ENCODE results near the gene NHS. TPM values are rescaled to one million over a fixed set of nuclear protein-coding genes. Genes with fewer than 3 reads are reported as not detected.

NHS gene
- total RNA-seq, 6 experiments from 2014 or later = 2.8 to 6.1 (median 4.9) TPM

DNA sequence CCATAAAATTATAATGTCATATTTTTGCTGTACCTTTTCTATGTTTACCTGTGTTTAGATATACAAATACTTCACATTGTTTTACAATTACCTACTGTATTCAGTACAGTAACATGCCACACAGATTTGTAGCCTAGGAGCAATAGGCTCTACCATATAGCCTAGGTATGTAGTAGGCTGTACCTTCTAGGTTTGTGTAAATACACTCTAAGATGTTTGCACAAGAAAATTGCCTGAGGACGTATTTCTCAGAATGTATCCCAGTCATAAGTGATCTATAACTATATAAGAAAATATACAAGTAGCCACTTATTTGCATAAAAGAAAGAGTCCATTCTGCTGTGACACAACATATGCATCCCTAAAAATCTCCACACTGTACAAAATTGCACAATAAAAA lies 326.0 kb downstream of the NHS start:
- Mint-ChIP-seq H3K27ac (no peak overlapping the region), H3K9me3 (no peaks in the 10 kb centered on the region), H3K27me3 (ENCODE audit: insufficient read depth) (no peaks in the 10 kb centered on the region), H3K4me3 (no peak overlapping the region), H3K36me3 (ENCODE audit: low read depth) (no peaks in the 10 kb centered on the region; the same call in 1 of the 2 replicates), H3K4me1 (ENCODE audit: low read depth) (peaks cover 11% of the 10 kb centered on the region)
- no peak for DNase-seq
- TF ChIP-seq, protein P1, sequence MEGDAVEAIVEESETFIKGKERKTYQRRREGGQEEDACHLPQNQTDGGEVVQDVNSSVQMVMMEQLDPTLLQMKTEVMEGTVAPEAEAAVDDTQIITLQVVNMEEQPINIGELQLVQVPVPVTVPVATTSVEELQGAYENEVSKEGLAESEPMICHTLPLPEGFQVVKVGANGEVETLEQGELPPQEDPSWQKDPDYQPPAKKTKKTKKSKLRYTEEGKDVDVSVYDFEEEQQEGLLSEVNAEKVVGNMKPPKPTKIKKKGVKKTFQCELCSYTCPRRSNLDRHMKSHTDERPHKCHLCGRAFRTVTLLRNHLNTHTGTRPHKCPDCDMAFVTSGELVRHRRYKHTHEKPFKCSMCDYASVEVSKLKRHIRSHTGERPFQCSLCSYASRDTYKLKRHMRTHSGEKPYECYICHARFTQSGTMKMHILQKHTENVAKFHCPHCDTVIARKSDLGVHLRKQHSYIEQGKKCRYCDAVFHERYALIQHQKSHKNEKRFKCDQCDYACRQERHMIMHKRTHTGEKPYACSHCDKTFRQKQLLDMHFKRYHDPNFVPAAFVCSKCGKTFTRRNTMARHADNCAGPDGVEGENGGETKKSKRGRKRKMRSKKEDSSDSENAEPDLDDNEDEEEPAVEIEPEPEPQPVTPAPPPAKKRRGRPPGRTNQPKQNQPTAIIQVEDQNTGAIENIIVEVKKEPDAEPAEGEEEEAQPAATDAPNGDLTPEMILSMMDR (IDR thresholded peaks at IDR 0.05) = no peak

DNA sequence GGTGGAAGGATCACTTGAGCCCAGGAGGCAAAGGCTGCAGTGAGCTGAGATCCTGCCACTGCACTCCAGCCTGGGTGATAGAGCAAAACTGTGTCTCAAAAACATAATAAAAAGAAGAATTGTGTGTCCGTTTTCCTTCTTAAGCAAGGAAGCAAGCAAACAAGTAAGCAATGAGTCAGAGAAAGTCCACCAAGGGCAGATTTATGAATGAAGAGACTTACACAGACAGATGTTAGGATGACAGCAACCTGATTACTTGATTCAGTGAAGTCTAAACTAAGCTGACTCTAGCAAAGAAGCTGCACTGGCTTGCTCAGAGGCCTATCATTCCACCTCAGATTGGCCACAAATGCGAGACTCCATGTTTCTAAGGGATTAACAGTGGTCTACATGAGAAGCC lies 328.2 kb downstream of the NHS start:
- no peak for DNase-seq
- TF ChIP-seq, protein P1 (IDR thresholded peaks at IDR 0.05) = no peak
- no peaks in the 10 kb centered on the region for H3K9me3 Mint-ChIP-seq
- H3K36me3 Mint-ChIP-seq (ENCODE audit: low read depth) = no peaks in the 10 kb centered on the region; the same call in 1 of the 2 replicates
- peak overlapping the region; percentile 9; the same call in 1 of the 2 replicates for H3K27ac Mint-ChIP-seq
- H3K4me3 Mint-ChIP-seq = no peak overlapping the region
- H3K4me1 Mint-ChIP-seq (ENCODE audit: low read depth) = peaks cover 18% of the 10 kb centered on the region
- H3K27me3 Mint-ChIP-seq (ENCODE audit: insufficient read depth) = no peaks in the 10 kb centered on the region

DNA sequence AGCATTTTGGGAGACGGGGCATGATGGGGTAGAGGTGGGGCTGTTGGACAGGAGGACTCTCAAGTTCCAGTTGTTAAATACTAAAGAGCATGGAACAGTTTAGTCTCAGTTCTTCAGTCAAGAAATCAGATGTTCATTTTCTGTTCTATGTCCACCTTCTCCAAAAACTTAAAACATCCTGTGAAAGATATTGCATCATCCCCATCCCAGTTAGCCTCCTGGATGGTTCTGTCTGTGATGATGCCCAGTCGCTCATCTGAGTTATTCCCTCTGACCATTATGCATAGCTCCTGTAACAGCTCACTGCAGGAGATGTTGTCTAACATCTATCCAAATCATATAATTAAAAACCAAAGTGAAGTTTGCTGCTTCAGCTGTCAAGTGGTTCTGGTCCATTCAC lies 330.2 kb downstream of the NHS start:
- H3K4me3 Mint-ChIP-seq = no peak overlapping the region
- H3K27ac Mint-ChIP-seq = no peak overlapping the region
- no peaks in the 10 kb centered on the region for H3K27me3 Mint-ChIP-seq (ENCODE audit: insufficient read depth)
- no peak for DNase-seq
- peaks cover 18% of the 10 kb centered on the region for H3K4me1 Mint-ChIP-seq (ENCODE audit: low read depth)
- TF ChIP-seq, protein P1 (IDR thresholded peaks at IDR 0.05) = no peak
- no peaks in the 10 kb centered on the region; the same call in 1 of the 2 replicates for H3K36me3 Mint-ChIP-seq (ENCODE audit: low read depth)
- H3K9me3 Mint-ChIP-seq = no peaks in the 10 kb centered on the region

DNA sequence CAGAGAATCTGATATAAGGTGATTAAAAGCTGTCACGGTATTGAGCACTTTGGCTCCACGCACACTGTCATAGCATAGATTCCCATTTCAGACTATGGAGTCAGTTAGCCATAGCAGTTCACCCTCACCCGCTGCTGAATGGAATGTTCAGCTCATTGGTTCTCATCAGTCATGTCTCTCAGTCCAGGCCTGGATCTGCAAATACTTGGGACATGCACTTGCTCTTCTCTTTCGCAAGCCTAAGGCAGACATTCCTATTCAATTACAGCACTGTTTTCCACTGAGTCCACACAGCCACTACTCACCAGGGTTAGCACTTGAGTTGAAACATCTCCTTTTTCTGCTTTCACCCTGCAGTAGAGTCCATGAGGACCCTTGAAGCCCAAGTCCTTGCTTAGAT lies 331.7 kb downstream of the NHS start:
- Mint-ChIP-seq H3K36me3 (ENCODE audit: low read depth) (no peaks in the 10 kb centered on the region; the same call in 1 of the 2 replicates), H3K4me1 (ENCODE audit: low read depth) (peaks cover 18% of the 10 kb centered on the region), H3K27me3 (ENCODE audit: insufficient read depth) (no peaks in the 10 kb centered on the region), H3K9me3 (no peaks in the 10 kb centered on the region), H3K4me3 (no peak overlapping the region), H3K27ac (peak overlapping the region; percentile 77)
- TF ChIP-seq, protein P1 (IDR thresholded peaks at IDR 0.05) = no peak
- DNase-seq = peak; percentile 81

DNA sequence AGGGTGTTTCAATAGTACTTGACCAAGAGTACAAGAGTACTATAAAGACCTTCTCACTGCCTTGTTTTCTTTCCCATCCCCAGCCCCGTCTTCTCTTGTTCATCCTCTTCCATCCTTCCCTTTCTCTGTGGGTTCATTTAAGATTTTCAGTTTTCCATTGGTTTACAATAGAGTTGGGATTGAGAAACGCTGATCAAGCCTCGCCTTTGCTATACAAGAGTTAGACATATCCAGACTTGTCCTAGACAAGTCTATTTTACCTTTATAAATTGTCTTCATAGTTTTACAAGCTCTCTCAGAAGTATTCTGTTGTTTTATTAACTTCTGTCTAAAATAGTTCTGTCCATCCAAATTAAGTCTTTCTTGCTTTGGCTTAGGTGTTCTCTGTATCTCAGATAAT lies 332.7 kb downstream of the NHS start:
- Mint-ChIP-seq H3K4me1 (ENCODE audit: low read depth) (peaks cover 15% of the 10 kb centered on the region), H3K4me3 (no peak overlapping the region), H3K9me3 (no peaks in the 10 kb centered on the region), H3K27ac (no peak overlapping the region), H3K27me3 (ENCODE audit: insufficient read depth) (no peaks in the 10 kb centered on the region), H3K36me3 (ENCODE audit: low read depth) (no peaks in the 10 kb centered on the region)
- TF ChIP-seq, protein P1 (IDR thresholded peaks at IDR 0.05) = no peak
- no peak for DNase-seq

DNA sequence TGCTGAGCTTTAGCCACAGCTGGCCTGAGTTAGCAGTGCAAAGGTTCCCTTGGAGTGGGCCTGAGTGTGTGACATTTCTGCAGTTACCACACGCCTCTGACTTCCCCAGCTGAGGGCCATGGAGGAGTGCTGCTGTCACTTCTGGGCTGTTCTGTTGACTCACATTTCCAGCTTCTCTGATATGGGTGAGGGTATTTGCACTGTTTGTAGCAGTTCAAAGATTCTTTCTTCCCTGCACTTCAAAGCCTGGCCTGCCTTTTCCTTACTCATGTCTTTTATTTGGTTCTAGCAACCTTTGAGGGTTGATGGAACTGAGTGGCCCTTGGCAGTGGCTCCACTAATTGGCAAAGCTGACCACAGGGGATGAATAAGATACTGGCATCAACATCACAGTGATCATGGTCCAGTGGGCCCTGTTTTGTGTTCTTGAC lies 335.9 kb downstream of the NHS start:
- Mint-ChIP-seq H3K9me3 (no peaks in the 10 kb centered on the region), H3K27ac (no peak overlapping the region), H3K27me3 (ENCODE audit: insufficient read depth) (no peaks in the 10 kb centered on the region), H3K4me1 (ENCODE audit: low read depth) (peaks cover 11% of the 10 kb centered on the region), H3K36me3 (ENCODE audit: low read depth) (no peaks in the 10 kb centered on the region), H3K4me3 (no peak overlapping the region)
- no peak for DNase-seq
- TF ChIP-seq, protein P1 (IDR thresholded peaks at IDR 0.05) = no peak

Measured in HFFc6 (cell line).